ENCODE results near the gene COL13A1. TPM values are rescaled to one million over a fixed set of nuclear protein-coding genes. Genes with fewer than 3 reads are reported as not detected.

Gene COL13A1
- 5.0 and 38.9 TPM in 2 replicates for total RNA-seq

GRCh38 chr10:69801434-69802315 lies at the start of gene COL13A1:
Gene COL13A1 (plus strand): TSS chr10:69801906. CDS start chr10:69802424, 518 bp downstream.

Other genes with a start within 250 kb of the COL13A1 start
- not detected in 2 replicates for gene NEUROG3, start 228.5 kb upstream of the COL13A1 start, total RNA-seq
- 0.26 and 0.39 TPM in 2 replicates for gene FAM241B, start 171.7 kb upstream of the COL13A1 start, total RNA-seq